ENCODE results near the gene MAML2. TPM values are rescaled to one million over a fixed set of nuclear protein-coding genes. Genes with fewer than 3 reads are reported as not detected.

MAML2 gene
- polyA plus RNA-seq, 3 donors: 28.1 to 29.8 (median 28.8) TPM

DNA sequence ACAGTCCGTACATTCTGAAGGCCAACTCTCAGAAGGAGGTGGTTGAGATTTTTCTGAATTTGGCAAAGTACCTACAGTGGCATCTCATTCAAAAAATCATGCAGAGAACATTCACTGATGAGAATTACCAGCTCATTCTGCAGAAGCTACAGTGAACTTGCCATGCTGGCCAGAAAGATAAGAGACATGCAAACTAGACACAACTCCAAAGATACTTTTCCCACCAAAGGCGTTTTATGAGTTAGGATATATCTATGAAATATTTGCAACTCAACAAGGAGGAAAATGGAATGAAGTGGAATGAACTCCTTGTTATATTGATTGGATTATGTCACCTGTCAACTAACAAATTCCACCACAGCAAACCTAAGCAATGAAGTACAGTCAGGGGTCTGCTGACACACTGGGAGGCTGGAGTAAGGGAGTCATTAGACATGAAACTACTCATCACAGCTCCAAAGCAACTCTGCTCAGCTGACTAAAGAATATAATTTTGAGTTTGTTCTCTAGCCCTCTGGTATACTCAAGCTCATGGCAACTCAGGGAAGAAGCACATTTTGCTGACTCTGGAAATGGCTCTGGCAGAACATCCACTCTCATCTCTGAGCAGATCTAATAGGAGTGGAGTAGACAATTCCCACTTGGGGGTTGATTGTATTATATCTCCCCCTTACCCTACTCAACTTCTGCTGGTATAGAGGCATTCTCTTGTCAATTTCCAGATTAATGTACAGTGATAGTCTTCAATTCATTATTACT, 22.9 kb downstream of the MAML2 start:
- no peak for DNase-seq

DNA sequence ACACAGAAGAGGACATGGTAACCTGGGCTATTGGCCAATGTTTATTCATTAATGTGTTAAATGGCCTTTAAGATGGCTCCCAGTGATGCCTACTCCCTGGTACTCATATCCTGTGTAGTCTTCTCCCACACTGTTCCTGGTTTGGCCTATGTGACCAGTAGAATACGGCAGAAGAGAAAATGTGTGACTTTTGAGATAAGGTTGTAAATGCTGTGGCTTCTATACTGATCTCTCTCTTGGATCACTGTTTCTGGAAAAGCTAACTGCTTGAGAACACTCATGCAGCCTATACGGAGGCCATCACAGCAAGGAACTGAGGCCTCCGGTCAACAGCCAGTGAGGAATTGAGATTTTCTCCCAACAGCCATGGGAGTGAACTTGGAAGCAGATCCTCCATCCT, 24.1 kb downstream of the MAML2 start:
- no peak for DNase-seq

DNA sequence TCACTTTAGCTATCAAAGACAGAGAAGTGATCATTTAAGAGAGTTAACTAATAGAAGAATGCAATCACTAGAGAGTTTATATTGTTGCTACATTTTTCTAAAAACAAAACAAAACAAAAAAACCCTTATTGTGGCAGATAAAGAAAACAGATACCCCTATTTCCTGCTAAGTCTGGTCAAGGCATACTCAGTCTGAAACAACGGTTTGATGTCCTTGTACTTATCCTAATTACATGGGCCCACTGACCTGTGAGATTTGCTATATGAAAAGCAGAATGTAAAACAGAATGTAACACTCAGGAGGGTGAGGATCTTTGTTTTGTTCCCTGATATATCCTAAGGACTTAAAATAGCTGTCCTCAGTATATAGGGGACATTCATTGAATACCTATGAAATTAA, 24.6 kb downstream of the MAML2 start:
- no peak for DNase-seq

GRCh38 chr11:96317985-96318384, 25.0 kb downstream of the MAML2 start:
- no peak for DNase-seq

DNA sequence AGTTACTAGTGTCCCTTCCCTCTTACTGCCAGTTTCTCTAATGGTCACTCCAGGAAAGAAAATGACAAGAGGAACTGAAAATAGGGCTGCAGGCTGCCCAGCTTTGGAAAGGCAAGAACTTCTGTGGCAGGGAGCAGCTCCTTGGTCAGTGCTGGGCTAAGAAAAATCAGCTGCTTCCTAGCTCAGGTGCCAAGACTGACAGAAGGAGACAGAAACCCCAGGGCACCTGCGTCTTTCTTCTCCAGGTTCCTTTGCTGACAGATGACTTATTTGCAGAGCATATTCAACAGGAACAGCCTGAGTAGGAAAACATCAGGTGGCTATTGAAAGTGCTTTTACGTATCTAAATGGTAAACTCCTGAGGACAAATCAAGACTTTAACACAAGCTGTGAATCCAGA, 25.4 kb downstream of the MAML2 start:
- no peak for DNase-seq

GRCh38 chr11:96316869-96317268, 26.1 kb downstream of the MAML2 start:
- no peak for DNase-seq

GRCh38 chr11:96315476-96315875, 27.5 kb downstream of the MAML2 start:
- no peak for DNase-seq

DNA sequence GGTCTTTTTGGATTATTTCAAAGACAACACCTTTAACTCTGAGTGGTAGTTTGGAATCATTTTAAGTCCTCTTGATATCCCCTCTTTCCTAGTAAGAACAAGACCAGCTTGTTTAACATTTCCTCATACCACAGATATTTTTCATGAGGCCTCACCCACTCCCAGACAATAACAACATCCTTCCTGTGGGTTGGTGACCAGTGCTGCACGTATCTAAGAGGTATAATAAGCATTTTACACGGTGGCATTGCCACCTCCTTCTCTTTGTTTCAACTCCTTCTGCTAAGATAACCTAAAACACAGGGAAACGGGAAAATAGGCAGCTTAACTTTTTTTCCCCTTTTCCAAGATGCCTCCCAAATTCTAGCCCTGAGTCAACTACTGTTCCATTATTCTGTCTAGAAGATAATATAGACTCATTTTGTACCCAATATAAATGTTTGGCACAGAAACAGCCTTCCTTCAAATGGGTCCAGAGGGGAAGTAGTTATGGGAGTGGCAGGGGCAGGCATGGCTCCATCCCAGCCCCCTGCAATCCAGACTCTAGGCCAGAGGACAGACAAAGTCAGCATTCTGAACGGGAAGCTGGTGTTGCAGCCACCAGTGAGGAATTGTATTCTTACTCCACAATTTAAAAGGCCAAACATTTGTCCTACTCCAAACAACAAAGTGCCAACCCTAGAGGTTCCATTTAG, 28.5 kb downstream of the MAML2 start:
- DNase-seq: no peak

DNA sequence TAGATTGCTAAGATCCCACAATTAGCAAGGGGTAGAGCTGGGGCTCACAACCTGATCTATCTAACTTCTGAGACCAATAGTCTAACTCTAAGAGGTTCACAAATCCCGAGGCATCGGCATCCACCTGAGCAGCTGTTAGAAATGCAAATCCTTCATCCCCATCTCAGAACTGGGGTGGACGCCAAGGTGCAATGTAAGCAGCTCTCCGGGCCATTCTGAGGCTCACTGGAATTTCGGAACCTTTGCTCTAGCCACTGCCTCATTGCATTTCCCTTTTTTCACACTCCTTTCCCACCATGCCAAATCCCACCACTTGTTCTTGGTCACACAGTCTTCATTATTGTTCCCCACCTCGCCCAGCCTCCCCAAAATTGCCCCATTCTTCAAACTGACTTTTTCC, 29.8 kb downstream of the MAML2 start:
- no peak for DNase-seq

DNA sequence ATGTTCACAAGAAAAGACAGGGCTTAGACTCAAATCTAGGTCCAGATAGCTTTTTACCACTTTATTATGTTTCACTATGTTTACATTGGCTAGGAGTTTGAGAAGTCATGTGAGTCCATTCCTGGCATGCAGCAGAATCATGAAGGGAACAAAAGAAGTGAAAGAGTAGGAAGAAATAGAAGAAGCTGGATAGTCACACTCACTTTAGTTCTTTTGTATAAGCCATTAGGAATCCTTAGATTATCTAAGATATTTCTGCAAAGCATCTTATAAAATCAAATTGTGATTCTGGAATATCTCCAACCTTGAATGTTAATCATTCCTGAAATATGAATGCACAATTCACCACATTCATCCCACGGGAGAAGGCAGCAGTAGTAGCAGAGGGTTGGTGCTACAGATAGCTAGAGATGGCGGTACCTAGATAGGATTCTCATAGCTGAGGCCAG, 31.9 kb downstream of the MAML2 start:
- no peak for DNase-seq

GRCh38 chr11:96310236-96310635, 32.8 kb downstream of the MAML2 start:
- DNase-seq: no peak

DNA sequence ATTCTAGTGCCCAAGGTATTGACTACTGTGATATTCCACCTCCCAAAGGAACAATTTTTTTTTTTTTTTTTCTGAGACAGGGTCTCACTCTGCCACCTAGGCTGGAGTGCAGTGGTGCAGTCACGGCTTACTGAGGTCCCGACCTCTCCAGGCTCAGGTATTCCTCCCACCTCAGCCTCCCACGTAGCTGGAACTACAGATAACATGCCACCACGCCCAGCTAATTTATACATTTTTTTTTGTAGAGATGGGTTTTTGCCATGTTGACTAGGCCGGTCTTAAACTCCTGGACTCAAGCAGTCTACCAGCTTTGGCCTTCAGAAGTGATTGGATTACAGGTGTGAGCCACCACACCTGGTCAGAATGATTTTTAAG, 33.4 kb downstream of the MAML2 start:
- no peak for DNase-seq

DNA sequence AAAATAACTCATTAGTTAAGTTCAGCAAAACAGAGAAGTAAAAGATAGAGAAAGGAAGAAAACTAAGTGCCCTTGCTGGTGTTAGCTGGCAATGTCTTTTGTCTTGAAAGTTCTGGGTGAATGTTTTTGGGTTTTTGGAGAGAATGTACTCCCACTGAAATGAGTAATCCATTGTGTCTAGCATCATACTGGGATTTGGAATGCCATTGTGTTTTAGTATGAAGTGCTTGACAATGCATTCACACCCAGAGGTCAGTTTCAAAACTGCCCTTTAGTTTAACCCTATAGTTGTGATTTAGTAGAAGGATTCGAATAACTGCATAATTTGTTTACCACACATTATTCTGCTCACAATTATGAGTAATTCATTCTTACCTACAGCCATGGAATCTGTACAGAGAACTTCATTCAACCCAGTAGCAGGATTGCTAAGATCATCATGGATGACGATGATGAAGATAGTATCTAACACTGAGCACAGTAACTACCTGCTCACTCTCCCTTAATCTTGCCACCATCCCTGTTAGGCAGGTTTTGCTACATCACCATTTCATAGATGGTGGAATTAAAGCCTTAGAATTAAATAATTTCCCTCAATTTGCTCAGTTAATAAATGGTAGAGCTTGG, 33.9 kb downstream of the MAML2 start:
- DNase-seq: no peak

GRCh38 chr11:96307776-96308140, 35.2 kb downstream of the MAML2 start:
- DNase-seq: no peak

DNA sequence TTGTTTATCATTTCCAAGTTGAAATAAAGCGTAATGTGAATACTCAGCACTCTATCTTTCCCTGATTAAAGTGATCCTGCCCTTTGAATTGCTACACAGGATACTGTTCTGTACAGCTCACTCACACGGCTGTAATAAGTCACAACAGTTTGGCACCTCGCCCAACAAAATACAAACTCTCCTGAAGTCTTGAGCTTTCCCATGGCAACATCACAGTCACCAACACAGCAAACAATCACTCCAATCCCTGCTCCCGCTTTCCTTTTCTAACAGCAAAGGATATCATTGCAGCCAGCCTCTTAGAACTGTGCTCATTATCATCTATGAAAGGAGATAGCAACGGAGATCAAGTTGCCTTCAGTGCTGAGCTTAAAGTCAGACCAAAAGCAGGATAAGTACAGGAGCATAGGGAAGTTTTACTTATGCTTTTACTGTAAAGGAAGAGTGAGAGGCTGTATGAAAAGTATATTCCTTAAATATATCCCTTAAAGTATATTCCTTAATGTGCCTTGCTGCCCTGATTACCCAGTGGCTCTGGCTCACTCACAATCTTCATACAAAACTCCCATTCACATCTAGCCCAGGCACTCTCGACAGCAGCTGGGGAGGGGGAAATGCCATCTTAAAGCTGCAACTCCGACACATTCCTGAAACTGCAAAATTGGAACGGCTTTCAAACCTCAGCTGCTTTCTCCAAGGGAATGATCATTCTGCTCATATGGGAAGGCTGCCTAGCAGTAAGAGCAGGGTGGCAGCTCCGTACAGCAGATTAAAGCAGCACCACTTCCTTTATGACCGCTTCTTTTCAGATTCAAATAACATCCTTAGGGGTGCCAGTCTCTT, 35.8 kb downstream of the MAML2 start:
- peak; percentile 100 for DNase-seq

DNA sequence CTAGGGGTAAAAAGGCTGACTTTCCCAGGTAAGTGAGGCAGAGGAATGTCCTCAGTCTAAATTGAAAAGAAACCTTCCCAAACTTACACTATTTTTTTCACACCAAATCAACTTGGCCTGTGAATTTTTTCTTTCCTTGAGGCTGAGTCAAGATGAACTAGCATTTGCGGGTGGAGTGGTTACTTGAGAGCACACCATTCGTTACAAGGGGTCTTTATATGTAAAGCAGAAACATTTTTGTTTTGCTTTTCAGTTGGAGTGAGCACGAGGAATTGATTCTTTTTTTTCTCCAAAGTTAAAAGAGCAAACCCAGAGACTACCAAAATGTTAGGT, 36.4 kb downstream of the MAML2 start:
- DNase-seq: no peak

DNA sequence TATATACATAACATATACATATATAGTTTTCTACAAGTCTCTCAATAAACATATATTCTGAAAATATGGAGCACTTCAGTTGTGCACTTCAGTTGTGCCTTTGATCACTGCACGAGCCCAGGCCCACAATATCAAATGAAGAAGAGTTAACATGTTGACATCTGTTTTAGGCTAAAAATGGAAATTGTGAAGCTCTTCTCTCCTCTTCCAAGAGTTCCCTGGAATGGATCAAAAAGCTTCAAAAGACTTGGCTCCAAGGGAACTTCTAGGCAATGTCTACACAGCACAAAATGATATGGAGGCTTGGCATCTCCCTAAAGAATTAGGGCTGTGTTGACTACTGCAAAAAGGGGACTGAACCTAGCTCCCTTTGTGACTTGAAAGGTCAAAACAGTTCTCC, 36.9 kb downstream of the MAML2 start:
- DNase-seq: no peak

GRCh38 chr11:96303980-96304379, 39.0 kb downstream of the MAML2 start:
- no peak for DNase-seq

GRCh38 chr11:96303064-96303463, 39.9 kb downstream of the MAML2 start:
- DNase-seq: no peak

DNA sequence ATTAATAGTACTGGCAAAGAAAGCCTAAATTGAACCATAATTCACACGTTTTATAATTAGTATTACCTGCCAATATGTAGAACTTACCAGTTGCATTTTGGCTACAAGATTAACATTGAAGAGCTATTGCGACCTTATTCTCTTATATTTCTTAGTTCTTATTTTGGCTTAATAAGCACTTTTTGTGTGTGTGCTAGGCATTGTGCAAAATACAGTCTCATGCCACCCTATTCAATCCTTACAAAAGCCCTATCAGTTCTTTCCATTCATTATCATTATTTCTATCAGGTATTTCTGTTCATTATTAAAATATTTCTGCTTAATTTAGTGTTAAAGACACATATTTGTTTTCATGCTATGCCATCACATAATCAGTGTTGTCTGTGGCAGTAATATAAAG, 41.2 kb downstream of the MAML2 start:
- DNase-seq: no peak

- DNase-seq: no peak
Observed at GRCh38 chr11:96299155-96299888, 43.7 kb downstream of the MAML2 start.

GRCh38 chr11:96295369-96295768, 47.6 kb downstream of the MAML2 start:
- no peak for DNase-seq

Measured in renal pelvis (tissue), 4 donors.